AG04449 (cell line): Measurements from ENCODE around the gene SYCP2L.
"Not testable (repeated sequence)": the region's sequence is repeated elsewhere in the genome, so short reads cannot be mapped to it uniquely, and the experiment has no call there.

Experiments used
- CTCF ChIA-PET: fragments of 350-600 bp; formaldehyde crosslinking; extraction: SDS; loops from one replicate; lab custom pipeline; 2021; ENCODE audit warnings: antibody characterized with exemption; lab: Yijun Ruan, JAX
- POLR2A ChIA-PET: fragments of 400-600, 350-600 bp; formaldehyde crosslinking; extraction: SDS; loops from one replicate; lab custom pipeline; 2020; ENCODE audit warnings: antibody characterized with exemption, inconsistent platforms; lab: Yijun Ruan, JAX
- DNase-seq: peaks from one replicate; pipeline ENCODE4 v3.0.0-alpha.2; 2010; ENCODE audit warnings: low read depth, low spot score
- H3K4me3 ChIP-seq: 2 replicates; pipeline ENCODE4 v1.5.1; 2011; ENCODE audit warnings: low read depth, mild to moderate bottlenecking, control low read depth, low read length
- CTCF ChIP-seq: IDR thresholded peaks from one replicate; pipeline ENCODE4 v1.5.1; 2011; ENCODE audit warnings: mild to moderate bottlenecking, moderate library complexity, low read length, control low read depth, inconsistent platforms; ENCODE audit not compliant: insufficient read depth; ENCODE audit errors: missing control alignments

SYCP2L gene

GRCh38 chr6:10847684-10848083 lies 39.2 kb upstream of the SYCP2L start:
- POLR2A ChIA-PET = no interaction called here
- TF ChIP-seq CTCF = no peak
- no peak for DNase-seq
- H3K4me3 ChIP-seq = no peak overlapping the region
- CTCF ChIA-PET = no interaction called here

- DNase-seq = no peak
- ChIA-PET CTCF (no interaction called here), POLR2A (no interaction called here)
- TF ChIP-seq CTCF = no peak
- no peak overlapping the region for H3K4me3 ChIP-seq
These were observed 37.0 kb upstream of the SYCP2L start for GRCh38 chr6:10849901-10850300.

- H3K4me3 ChIP-seq = no peak overlapping the region
- ChIA-PET POLR2A (no interaction called here), CTCF (no interaction called here)
- no peak for DNase-seq
- no peak for TF ChIP-seq CTCF
These were observed 36.1 kb upstream of the SYCP2L start for GRCh38 chr6:10850728-10851127.

- ChIA-PET POLR2A (no interaction called here), CTCF (no interaction called here)
- no peak for TF ChIP-seq CTCF
- DNase-seq = no peak
- H3K4me3 ChIP-seq = no peak overlapping the region
These were observed 34.4 kb upstream of the SYCP2L start for GRCh38 chr6:10852361-10852960.

GRCh38 chr6:10853849-10854300 lies 33.0 kb upstream of the SYCP2L start:
- CTCF ChIA-PET, POLR2A ChIA-PET, DNase-seq, H3K4me3 ChIP-seq: not testable (repeated sequence)

GRCh38 chr6:10854922-10855632 lies 31.8 kb upstream of the SYCP2L start:
- ChIA-PET POLR2A (no interaction called here), CTCF (no interaction called here)
- no peak for TF ChIP-seq CTCF
- DNase-seq = no peak
- H3K4me3 ChIP-seq = no peak overlapping the region
